HepG2 (cell line): ENCODE results near the gene GADL1. TPM values are rescaled to one million over a fixed set of nuclear protein-coding genes. Genes with fewer than 3 reads are reported as not detected.
A peak's percentile ranks its signal among the peaks of the same experiment; 100 is the strongest.

Experiments used
- ATAC-seq: fragments of 200-7000 bp; cut with Tn5 transposase; 3 replicates; pipeline ENCODE4 v1.9.1; 2020; ENCODE audit warnings: mild to moderate bottlenecking, moderate library complexity
- BruUV-seq: library from RNA; stranded (reverse); fragments of 400-500 nt; replicated peaks from 2 replicates; lab custom pipeline; 2021; lab: Mats Ljungman, UMichigan
- CTCF ChIA-PET: fragments of 300-600 bp; formaldehyde crosslinking; extraction: SDS; loops from one replicate; lab custom pipeline; 2021; ENCODE audit warnings: low total read pairs, inconsistent platforms, low intra/inter-chr PET ratio; lab: Yijun Ruan, JAX
- POLR2A ChIA-PET: fragments of 350-600 bp; sonication (Branson Sonifier 250); formaldehyde crosslinking; loops from one replicate; lab custom pipeline; 2020; ENCODE audit warnings: antibody characterized with exemption, inconsistent platforms; lab: Yijun Ruan, JAX
- DNase-seq: peaks from one replicate; pipeline ENCODE4 v3.0.0-alpha.2; 2015; ENCODE audit warnings: low spot score
- FAIRE-seq: peaks from 3 replicates; lab custom pipeline; 2011; peaks lifted over from hg19 to GRCh38; lab: Jason Lieb, UNC
- H2AFZ ChIP-seq: one replicate; pipeline ENCODE4 v1.6.1; 2011; ENCODE audit warnings: low read length, inconsistent platforms
- H3K27ac ChIP-seq: fragments of 300-600 bp; 3 replicates; pipeline ENCODE4 v1.8.0; 2011; ENCODE audit warnings: mixed run types, mild to moderate bottlenecking, mixed read lengths, low read length, inconsistent platforms; ENCODE audit not compliant: insufficient read depth; ENCODE audit errors: extremely low read length
- H3K27me3 ChIP-seq, 2 experiments: fragments of 200-600 bp in 1 of 2; 2 replicates in 1 of 2; 3 replicates in 1 of 2; pipeline versions ENCODE4 v1.6.0 to v1.8.0; 2011; ENCODE audit warnings: low read length in 2 of 2, mild to moderate bottlenecking in 2 of 2, moderate library complexity in 2 of 2, inconsistent platforms in 1 of 2; ENCODE audit not compliant: insufficient read depth in 2 of 2, control insufficient read depth in 1 of 2
- H3K36me3 ChIP-seq, 2 experiments: fragments of 200-600 bp in 1 of 2; replicated peaks in 1 of 2; 2 replicates in 1 of 2; 3 replicates in 1 of 2; pipeline versions ENCODE4 v1.5.1 to v1.8.0; 2011; ENCODE audit warnings: low read length in 2 of 2, inconsistent platforms in 1 of 2; ENCODE audit not compliant: insufficient read depth in 2 of 2, control insufficient read depth in 1 of 2
- H3K4me1 ChIP-seq: 2 replicates; pipeline ENCODE4 v1.5.1; 2012; ENCODE audit warnings: low read length, inconsistent platforms; ENCODE audit not compliant: insufficient read depth
- H3K4me2 ChIP-seq: 2 replicates; pipeline ENCODE4 v1.6.0; 2011; ENCODE audit warnings: low read depth, low read length, inconsistent platforms
- H3K4me3 ChIP-seq, 3 experiments: fragments of 200-600 bp in 1 of 3; sonication (generic), shearing (Covaris generic) in 1 of 3; replicated peaks in 1 of 3; 2 replicates each; pipeline ENCODE4 v1.5.1; 2011 to 2016; ENCODE audit warnings: low read length in 3 of 3, inconsistent platforms in 2 of 3, low read depth in 2 of 3, mild to moderate bottlenecking in 2 of 3, control low read depth in 1 of 3, mixed read lengths in 1 of 3; ENCODE audit not compliant: insufficient read depth in 1 of 3
- H3K79me2 ChIP-seq: one replicate; pipeline ENCODE4 v1.6.1; 2011; ENCODE audit warnings: low read length, inconsistent platforms; ENCODE audit not compliant: insufficient read depth
- H3K9ac ChIP-seq: 2 replicates; pipeline ENCODE4 v1.6.0; 2011; ENCODE audit warnings: mild to moderate bottlenecking, low read depth, low read length, inconsistent platforms; ENCODE audit not compliant: insufficient read depth
- H3K9me3 ChIP-seq: 2 replicates; pipeline ENCODE4 v1.5.1; 2012; ENCODE audit warnings: mild to moderate bottlenecking, low read length
- H4K20me1 ChIP-seq: 2 replicates; pipeline ENCODE4 v1.6.0; 2011; ENCODE audit warnings: inconsistent platforms, mild to moderate bottlenecking, low read length, moderate library complexity; ENCODE audit not compliant: insufficient read depth
- CTCF ChIP-seq: sonication (generic); formaldehyde crosslinking; IDR thresholded peaks from 2 replicates; pipeline ENCODE4 v1.5.0; 2020; ENCODE audit warnings: mild to moderate bottlenecking, missing genetic modification reagents, moderate library complexity
- E2F5 ChIP-seq: sonication (generic); formaldehyde crosslinking; conservative IDR thresholded peaks from 2 replicates; pipeline ENCODE4 v1.4.0; 2020; ENCODE audit warnings: missing genetic modification reagents
- IRF1 ChIP-seq: sonication (generic); formaldehyde crosslinking; IDR thresholded peaks from 2 replicates; pipeline ENCODE4 v1.4.0; 2020; ENCODE audit warnings: low read depth, mild to moderate bottlenecking, missing genetic modification reagents
- SMC3 ChIP-seq: IDR thresholded peaks from 2 replicates; pipeline ENCODE4 v1.6.1; 2011; ENCODE audit warnings: low read length, improper control_type of control experiment
- STAG1 ChIP-seq: sonication (generic); formaldehyde crosslinking; IDR thresholded peaks from 2 replicates; pipeline ENCODE4 v1.4.0; 2020; ENCODE audit warnings: missing genetic modification reagents
- WGBS: methylation state at CpG from one replicate; pipeline ENCODE4 v1.1.6; 2017; ENCODE audit warnings: low lambda C conversion rate; 5-methylcytosine and 5-hydroxymethylcytosine counted together
- in situ Hi-C: cut with HindIII; loops from 2 replicates; pipeline ENCODE4 v1.10.0; 2017; ENCODE audit warnings: low pct_unique_long_range_greater_than_20kb; ENCODE audit not compliant: extremely low pct_ligation_motif_present
- intact Hi-C: fragments of 100-400 bp; cut with micrococcal nuclease; formaldehyde crosslinking; loops from one replicate; pipeline ENCODE4 v1.10.0; 2022; ENCODE audit not compliant: unreplicated experiment
- polyA plus RNA-seq, 8 experiments: library from polyadenylated mRNA; depleted of rRNA in 3 of 8; stranded (reverse) in 7 of 8; unstranded in 1 of 8; fragments of >200 nt; fragmentation: Illumina TruSeq in 4 of 8; extraction: Trizol in 4 of 8; gene quantifications; 2 replicates each; pipeline versions ENCODE4 v1.2.1 to v1.2.3, GENCODE V29; 2011 to 2016; ENCODE audit warnings: low read depth in 4 of 8, missing spikeins in 1 of 8, mixed read lengths in 1 of 8; ENCODE audit not compliant: insufficient read depth in 1 of 8
- total RNA-seq, 5 experiments: library from RNA; depleted of rRNA; stranded (reverse); fragments of >200 nt; fragmentation: Illumina TruSeq; extraction: Trizol; gene quantifications; 2 replicates each; pipeline ENCODE4 v1.2.3, GENCODE V29; 2016; ENCODE audit warnings: low read depth in 1 of 5

The GADL1 gene
- total and polyA plus RNA-seq, 2 of the 13 experiments (the other 11 are each of a cell fraction or from before 2014, with no cell fraction given) = not detected

GRCh38 chr3:30786365-30786764 is 108.1 kb downstream of the GADL1 start:
- ChIA-PET CTCF (no interaction called here), POLR2A (no interaction called here)
- no peak overlapping the region for H3K4me3 ChIP-seq
- DNase-seq = no peak
- no peak overlapping the region for H3K4me2 ChIP-seq
- no peak overlapping the region for H3K9ac ChIP-seq
- intact Hi-C loops (no loop called here), in situ Hi-C loops (loop anchor here (25.0 kb wide), 1 partner anchor 676 kb away; no protein-coding TSS in a partner anchor)
- FAIRE-seq = no peak
- H3K4me1 ChIP-seq = no peaks in the 10 kb centered on the region
- H2AFZ ChIP-seq = no peak overlapping the region
- H3K27ac ChIP-seq = no peak overlapping the region
- 0 out of 5 replicates have a peak, but pooled peaks cover 0 to 2% of the 10 kb centered on the region in 2 experiments for H3K27me3 ChIP-seq
- ATAC-seq = no peak
- TF ChIP-seq IRF1 = no peak
- H4K20me1 ChIP-seq = no peaks in the 10 kb centered on the region
- no peaks in the 10 kb centered on the region for H3K36me3 ChIP-seq
- no peaks in the 10 kb centered on the region for H3K9me3 ChIP-seq
- H3K79me2 ChIP-seq = no peaks in the 10 kb centered on the region
- no TSS peak for BruUV-seq

- H3K36me3 ChIP-seq = no peaks in the 10 kb centered on the region
- peak; percentile 89 for FAIRE-seq
- H3K4me1 ChIP-seq = no peaks in the 10 kb centered on the region
- WGBS = 0% methylated on average over 1 of the region's 1 CpG
- H3K79me2 ChIP-seq = no peaks in the 10 kb centered on the region
- in situ Hi-C loops (loop anchor here (25.0 kb wide), 1 partner anchor 683 kb away; no protein-coding TSS in a partner anchor), intact Hi-C loops (loop anchor here (10.0 kb wide), 1 partner anchor 115 kb away; the partner anchor contains the start of gene GADL1)
- TF ChIP-seq SMC3 (peak; percentile 74), E2F5 (no peak), STAG1 (CRISPR knock-in tag) (peak; percentile 85), CTCF (CRISPR knock-in tag) (peak; percentile 78)
- ATAC-seq = peak; percentile 88
- H4K20me1 ChIP-seq = no peaks in the 10 kb centered on the region
- peak; percentile 46 for DNase-seq
- H3K9ac ChIP-seq = no peak overlapping the region
- BruUV-seq = no TSS peak
- H3K27me3 ChIP-seq = 0 out of 5 replicates have a peak, but pooled peaks cover 0 to 2% of the 10 kb centered on the region in 2 experiments
- no peaks in the 10 kb centered on the region for H3K9me3 ChIP-seq
- H2AFZ ChIP-seq = no peak overlapping the region
- H3K4me3 ChIP-seq = no peak overlapping the region
- H3K27ac ChIP-seq = no peak overlapping the region
- ChIA-PET CTCF (interaction anchor here (0.9 to 1.3 kb wide), 2 partner anchors 352 kb away, joined by 7 read pairs; no protein-coding TSS in a partner anchor), POLR2A (no interaction called here)
- H3K4me2 ChIP-seq = no peak overlapping the region
These were observed 114.7 kb downstream of the GADL1 start for GRCh38 chr3:30779686-30780287.
